Measurements from ENCODE around the gene VANGL1. TPM values are rescaled to one million over a fixed set of nuclear protein-coding genes. Genes with fewer than 3 reads are reported as not detected.

Gene VANGL1
- total RNA-seq, 2 experiments from 2014 or later = 3.0 to 3.4 TPM

- intact Hi-C loops (cut with DNase I, micrococcal nuclease) = no loop called here
- DNase-seq (no peak), ATAC-seq (no peak)
- Mint-ChIP-seq H3K9me3 (ENCODE audit: low read depth) (no peaks in the 10 kb centered on the region), H3K4me3 (no peak overlapping the region), H3K36me3 (ENCODE audit: low read depth) (peaks cover 4% of the 10 kb centered on the region), H3K4me1 (no peaks in the 10 kb centered on the region), H3K27me3 (no peaks in the 10 kb centered on the region), H3K27ac (no peak overlapping the region)
- POLR2A ChIA-PET = no interaction called here
- CTCF ChIA-PET = interaction anchor here (1.0 kb wide), 1 partner anchor 19 kb away, joined by 3 read pairs; no protein-coding TSS in a partner anchor
These were observed 46.0 kb downstream of the VANGL1 start for GRCh38 chr1:115687744-115688143.

GRCh38 chr1:115690972-115691371 is 49.2 kb downstream of the VANGL1 start:
- intact Hi-C loops (cut with DNase I, micrococcal nuclease) = no loop called here
- Mint-ChIP-seq H3K36me3 (ENCODE audit: low read depth) (peaks cover 3% of the 10 kb centered on the region), H3K27me3 (no peaks in the 10 kb centered on the region), H3K27ac (no peak overlapping the region), H3K4me3 (no peak overlapping the region), H3K9me3 (ENCODE audit: low read depth) (no peaks in the 10 kb centered on the region), H3K4me1 (no peaks in the 10 kb centered on the region)
- ATAC-seq = no peak
- no peak for DNase-seq
- CTCF ChIA-PET = interaction anchor here (0.9 kb wide), 1 partner anchor 16 kb away, joined by 3 read pairs; no protein-coding TSS in a partner anchor
- POLR2A ChIA-PET = no interaction called here

- no peak overlapping the region for H3K27ac Mint-ChIP-seq
- no peaks in the 10 kb centered on the region for H3K27me3 Mint-ChIP-seq
- H3K4me3 Mint-ChIP-seq = no peak overlapping the region
- H3K4me1 Mint-ChIP-seq = no peaks in the 10 kb centered on the region
- no peak for ATAC-seq
- CTCF ChIA-PET = interaction anchor here (3.6 kb wide), 1 partner anchor 14 kb away, joined by 12 read pairs; no protein-coding TSS in a partner anchor
- no peaks in the 10 kb centered on the region for H3K9me3 Mint-ChIP-seq (ENCODE audit: low read depth)
- POLR2A ChIA-PET = no interaction called here
- H3K36me3 Mint-ChIP-seq (ENCODE audit: low read depth) = peaks cover 3% of the 10 kb centered on the region
- DNase-seq = no peak
- intact Hi-C loops (cut with DNase I, micrococcal nuclease) = no loop called here
These were observed 50.5 kb downstream of the VANGL1 start for GRCh38 chr1:115692224-115692623.

GRCh38 chr1:115694805-115695204 is 53.0 kb downstream of the VANGL1 start:
- Mint-ChIP-seq H3K27ac (no peak overlapping the region), H3K36me3 (ENCODE audit: low read depth) (peaks cover 3% of the 10 kb centered on the region), H3K27me3 (peaks cover 2% of the 10 kb centered on the region), H3K9me3 (ENCODE audit: low read depth) (no peaks in the 10 kb centered on the region), H3K4me1 (no peaks in the 10 kb centered on the region), H3K4me3 (no peak overlapping the region)
- intact Hi-C loops (cut with DNase I, micrococcal nuclease) = no loop called here
- no peak for ATAC-seq
- DNase-seq = no peak
- POLR2A ChIA-PET = no interaction called here
- CTCF ChIA-PET = interaction anchor here (0.8 to 3.6 kb wide), 2 partner anchors 12 to 22 kb away, joined by 3 to 12 read pairs; no protein-coding TSS in a partner anchor

- POLR2A ChIA-PET = no interaction called here
- Mint-ChIP-seq H3K36me3 (ENCODE audit: low read depth) (no peaks in the 10 kb centered on the region), H3K27ac (no peak overlapping the region), H3K27me3 (peaks cover 10% of the 10 kb centered on the region), H3K4me3 (no peak overlapping the region), H3K4me1 (no peaks in the 10 kb centered on the region), H3K9me3 (ENCODE audit: low read depth) (no peaks in the 10 kb centered on the region)
- ATAC-seq (no peak), DNase-seq (no peak)
- CTCF ChIA-PET = no interaction called here
- intact Hi-C loops (cut with DNase I, micrococcal nuclease) = no loop called here
These were observed 55.8 kb downstream of the VANGL1 start for GRCh38 chr1:115697619-115698018.

- Mint-ChIP-seq H3K27me3 (peaks cover 10% of the 10 kb centered on the region), H3K27ac (no peak overlapping the region), H3K9me3 (ENCODE audit: low read depth) (no peaks in the 10 kb centered on the region), H3K4me3 (no peak overlapping the region), H3K4me1 (no peaks in the 10 kb centered on the region), H3K36me3 (ENCODE audit: low read depth) (no peaks in the 10 kb centered on the region)
- intact Hi-C loops (cut with DNase I, micrococcal nuclease) = no loop called here
- ATAC-seq (no peak), DNase-seq (no peak)
- ChIA-PET CTCF (interaction anchor here (0.8 kb wide), 1 partner anchor 20 kb away, joined by 4 read pairs; no protein-coding TSS in a partner anchor), POLR2A (no interaction called here)
These were observed 59.3 kb downstream of the VANGL1 start for GRCh38 chr1:115701090-115701489.

GRCh38 chr1:115702959-115703358 is 61.2 kb downstream of the VANGL1 start:
- Mint-ChIP-seq H3K27me3 (peaks cover 14% of the 10 kb centered on the region), H3K4me1 (no peaks in the 10 kb centered on the region), H3K9me3 (ENCODE audit: low read depth) (no peaks in the 10 kb centered on the region), H3K27ac (no peak overlapping the region), H3K36me3 (ENCODE audit: low read depth) (no peaks in the 10 kb centered on the region), H3K4me3 (no peak overlapping the region)
- ChIA-PET CTCF (interaction anchor here (1.3 kb wide), 1 partner anchor 94 kb away, joined by 6 read pairs; no protein-coding TSS in a partner anchor), POLR2A (no interaction called here)
- ATAC-seq (no peak), DNase-seq (no peak)
- intact Hi-C loops (cut with DNase I, micrococcal nuclease) = no loop called here

GRCh38 chr1:115705085-115705951 is 63.5 kb downstream of the VANGL1 start:
- Mint-ChIP-seq H3K36me3 (ENCODE audit: low read depth) (no peaks in the 10 kb centered on the region), H3K4me3 (no peak overlapping the region), H3K27ac (no peak overlapping the region), H3K9me3 (ENCODE audit: low read depth) (no peaks in the 10 kb centered on the region), H3K4me1 (no peaks in the 10 kb centered on the region), H3K27me3 (peaks cover 18% of the 10 kb centered on the region)
- intact Hi-C loops (cut with DNase I, micrococcal nuclease) = no loop called here
- no peak for ATAC-seq
- CTCF ChIA-PET = interaction anchor here (0.5 to 4.0 kb wide), 7 partner anchors 13 to 388 kb away, joined by 3 to 35 read pairs (median 4); no protein-coding TSS in a partner anchor
- POLR2A ChIA-PET = no interaction called here
- DNase-seq = no peak

GRCh38 chr1:115705963-115706362 is 64.2 kb downstream of the VANGL1 start:
- Mint-ChIP-seq H3K4me1 (no peaks in the 10 kb centered on the region), H3K9me3 (ENCODE audit: low read depth) (no peaks in the 10 kb centered on the region), H3K36me3 (ENCODE audit: low read depth) (no peaks in the 10 kb centered on the region), H3K27me3 (peaks cover 16% of the 10 kb centered on the region), H3K27ac (no peak overlapping the region), H3K4me3 (no peak overlapping the region)
- CTCF ChIA-PET = interaction anchor here (0.7 to 4.0 kb wide), 24 partner anchors 11 to 563 kb away, joined by 3 to 35 read pairs (median 4); no protein-coding TSS in a partner anchor
- ATAC-seq = no peak
- POLR2A ChIA-PET = no interaction called here
- intact Hi-C loops (cut with DNase I, micrococcal nuclease) = no loop called here
- DNase-seq = no peak

- ATAC-seq (peak; percentile 23), DNase-seq (no peak)
- ChIA-PET CTCF (interaction anchor here (0.6 to 4.0 kb wide), 36 partner anchors 8 to 564 kb away, joined by 3 to 35 read pairs (median 4); no protein-coding TSS in a partner anchor), POLR2A (no interaction called here)
- intact Hi-C loops (cut with DNase I, micrococcal nuclease) = loop anchor here in 1 of 2 experiments (1.0 kb wide), 1 partner anchor 99 kb away; no protein-coding TSS in a partner anchor
- H3K27ac Mint-ChIP-seq = no peak overlapping the region
- peaks cover 13% of the 10 kb centered on the region for H3K27me3 Mint-ChIP-seq
- no peaks in the 10 kb centered on the region for H3K9me3 Mint-ChIP-seq (ENCODE audit: low read depth)
- H3K4me1 Mint-ChIP-seq = no peaks in the 10 kb centered on the region
- no peaks in the 10 kb centered on the region for H3K36me3 Mint-ChIP-seq (ENCODE audit: low read depth)
- H3K4me3 Mint-ChIP-seq = no peak overlapping the region
These were observed 65.0 kb downstream of the VANGL1 start for GRCh38 chr1:115706587-115707425.

GRCh38 chr1:115710859-115711624 is 69.3 kb downstream of the VANGL1 start:
- H3K27me3 Mint-ChIP-seq = peaks cover 10% of the 10 kb centered on the region
- POLR2A ChIA-PET = interaction anchor here (0.6 to 0.7 kb wide), 2 partner anchors 28 to 267 kb away, joined by 3 to 5 read pairs; no protein-coding TSS in a partner anchor
- H3K4me1 Mint-ChIP-seq = no peaks in the 10 kb centered on the region

More at GRCh38 chr1:115710859-115711624, 69.3 kb downstream of the VANGL1 start:
- intact Hi-C loops (cut with DNase I, micrococcal nuclease) = no loop called here
- Mint-ChIP-seq H3K9me3 (ENCODE audit: low read depth) (no peaks in the 10 kb centered on the region), H3K36me3 (ENCODE audit: low read depth) (no peaks in the 10 kb centered on the region), H3K27ac (no peak overlapping the region), H3K4me3 (no peak overlapping the region)
- CTCF ChIA-PET = interaction anchor here (0.6 to 1.7 kb wide), 2 partner anchors 102 to 399 kb away, joined by 4 read pairs; no protein-coding TSS in a partner anchor
- ATAC-seq (peak; percentile 26), DNase-seq (no peak)

Measured in activated CD4-positive, alpha-beta T cell treated with anti-CD3 and anti-CD28 coated beads for 36 hours (primary cell).